Measurements from ENCODE around the gene CALML6.

GRCh38 chr1:1924386-1924785 lies 9.3 kb downstream of the CALML6 start:
- TF ChIP-seq POLR2A (IDR thresholded peaks at IDR 0.05) (no peak), CTCF (IDR thresholded peaks at IDR 0.05) (no peak), EP300 (IDR thresholded peaks at IDR 0.05) (no peak)
